H1 (cell line): ENCODE results near the gene MANSC1. TPM values are rescaled to one million over a fixed set of nuclear protein-coding genes. Genes with fewer than 3 reads are reported as not detected.

ENCODE experiments used
- CTCF ChIA-PET: fragments of 300-600 bp; sonication (Branson Sonifier 250); formaldehyde crosslinking; loops from one replicate; lab custom pipeline; 2021; ENCODE audit not compliant: partially characterized antibody; lab: Charles Lee
- POLR2A ChIA-PET: fragments of 300-600 bp; sonication (Branson Sonifier 250); formaldehyde crosslinking; loops from one replicate; lab custom pipeline; 2021; ENCODE audit warnings: inconsistent platforms; ENCODE audit not compliant: partially characterized antibody; lab: Charles Lee
- DNase-seq, 2 experiments: peaks; one replicate each; pipeline versions ENCODE4 v3.0.0 to v3.0.0-alpha.2; 2010 to 2022; ENCODE audit warnings: low spot score in 2 of 2, low read depth in 1 of 2, mixed read lengths in 1 of 2
- FAIRE-seq: peaks from 2 replicates; lab custom pipeline; 2011; peaks lifted over from hg19 to GRCh38; lab: Jason Lieb, UNC
- H2AFZ ChIP-seq: 2 replicates; pipeline ENCODE4 v1.8.1; 2012; ENCODE audit warnings: low read length, inconsistent platforms
- H2AK5ac ChIP-seq: 2 replicates; pipeline ENCODE4 v1.6.1; 2013; ENCODE audit warnings: low read depth, low read length
- H2BK120ac ChIP-seq: replicated peaks from 2 replicates; pipeline ENCODE3; 2013; ENCODE audit warnings: low read depth, low read length, inconsistent platforms
- H2BK12ac ChIP-seq: 2 replicates; pipeline ENCODE4 v1.6.1; 2013; ENCODE audit warnings: low read depth, low read length
- H2BK15ac ChIP-seq: 2 replicates; pipeline ENCODE4 v1.6.1; 2013; ENCODE audit warnings: low read length
- H2BK20ac ChIP-seq: 2 replicates; pipeline ENCODE4 v1.6.1; 2013; ENCODE audit warnings: low read length
- H2BK5ac ChIP-seq: 2 replicates; pipeline ENCODE4 v1.6.1; 2013; ENCODE audit warnings: low read depth, low read length
- H3K14ac ChIP-seq: 2 replicates; pipeline ENCODE4 v1.6.1; 2013; ENCODE audit warnings: inconsistent platforms; ENCODE audit not compliant: insufficient read length
- H3K18ac ChIP-seq: 2 replicates; pipeline ENCODE4 v1.6.1; 2013; ENCODE audit warnings: low read length; ENCODE audit errors: extremely low read depth
- H3K23ac ChIP-seq: 2 replicates; pipeline ENCODE4 v1.6.1; 2013; ENCODE audit warnings: inconsistent platforms; ENCODE audit not compliant: insufficient read length
- H3K23me2 ChIP-seq: 2 replicates; pipeline ENCODE4 v1.6.1; 2013; ENCODE audit warnings: low read depth, low read length
- H3K27ac ChIP-seq: 2 replicates; pipeline ENCODE4 v1.6.1; 2011; ENCODE audit warnings: low read depth, low read length, inconsistent platforms
- H3K27me3 ChIP-seq, 4 experiments: replicated peaks in 1 of 4; 1 replicate in 1 of 4; 2 replicates in 3 of 4; pipeline versions ENCODE4 v1.6.1 to v1.8.1; 2011 to 2013; ENCODE audit warnings: low read length in 3 of 4, mild to moderate bottlenecking in 3 of 4, inconsistent platforms in 2 of 4, mixed read lengths in 2 of 4, moderate library complexity in 1 of 4; ENCODE audit not compliant: control insufficient read depth in 3 of 4, insufficient read depth in 3 of 4; ENCODE audit errors: extremely low read depth in 1 of 4
- H3K36me3 ChIP-seq, 4 experiments: 2 replicates each; pipeline versions ENCODE4 v1.6.1 to v1.8.1; 2011 to 2013; ENCODE audit warnings: mild to moderate bottlenecking in 4 of 4, low read length in 3 of 4, moderate library complexity in 2 of 4, control low read depth in 1 of 4, inconsistent platforms in 1 of 4; ENCODE audit not compliant: insufficient read depth in 4 of 4, control insufficient read depth in 2 of 4
- H3K4ac ChIP-seq: replicated peaks from 2 replicates; pipeline ENCODE3; 2013; ENCODE audit warnings: low read length, low read depth, mixed read lengths, inconsistent platforms; ENCODE audit not compliant: insufficient read length
- H3K4me1 ChIP-seq, 4 experiments: replicated peaks in 1 of 4; 1 replicate in 1 of 4; 2 replicates in 3 of 4; pipeline versions ENCODE4 v1.6.1 to v1.8.1; 2011 to 2013; ENCODE audit warnings: low read length in 3 of 4, inconsistent platforms in 2 of 4, mixed read lengths in 1 of 4; ENCODE audit not compliant: insufficient read depth in 4 of 4, control insufficient read depth in 3 of 4
- H3K4me2 ChIP-seq, 2 experiments: 2 replicates each; pipeline versions ENCODE4 v1.6.1 to v1.8.1; 2011 to 2013; ENCODE audit warnings: low read depth in 2 of 2, low read length in 2 of 2, control low read depth in 1 of 2, inconsistent platforms in 1 of 2, mild to moderate bottlenecking in 1 of 2; ENCODE audit not compliant: insufficient read depth in 1 of 2
- H3K4me3 ChIP-seq, 4 experiments: fragments of 200-600, 300-600 bp in 1 of 4; sonication (generic), shearing (Covaris generic), sonication (Bioruptor Twin) in 1 of 4; 2 replicates each; pipeline versions ENCODE4 v1.5.1 to v1.8.1; 2011 to 2016; ENCODE audit warnings: low read length in 4 of 4, low read depth in 3 of 4, control low read depth in 2 of 4, inconsistent platforms in 2 of 4, mild to moderate bottlenecking in 2 of 4, mixed read lengths in 1 of 4, moderate library complexity in 1 of 4; ENCODE audit not compliant: insufficient read depth in 2 of 4; ENCODE audit errors: extremely low read depth in 1 of 4
- H3K56ac ChIP-seq: replicated peaks from 2 replicates; pipeline ENCODE3; 2013; ENCODE audit warnings: low read depth, mild to moderate bottlenecking, mixed read lengths, low read length, inconsistent platforms; ENCODE audit not compliant: insufficient read length
- H3K79me1 ChIP-seq: 2 replicates; pipeline ENCODE4 v1.6.1; 2013; ENCODE audit warnings: low read depth, low read length, control low read depth
- H3K79me2 ChIP-seq, 2 experiments: 2 replicates each; pipeline versions ENCODE4 v1.6.1 to v1.8.1; 2012 to 2013; ENCODE audit warnings: low read length in 2 of 2, mild to moderate bottlenecking in 2 of 2, inconsistent platforms in 1 of 2; ENCODE audit not compliant: insufficient read depth in 2 of 2, control insufficient read depth in 1 of 2
- H3K9ac ChIP-seq, 4 experiments: replicated peaks in 1 of 4; 1 replicate in 1 of 4; 2 replicates in 3 of 4; pipeline versions ENCODE4 v1.6.1 to v1.8.1; 2011 to 2013; ENCODE audit warnings: low read depth in 3 of 4, low read length in 3 of 4, control low read depth in 2 of 4, mild to moderate bottlenecking in 2 of 4, moderate library complexity in 2 of 4, inconsistent platforms in 1 of 4; ENCODE audit errors: extremely low read depth in 1 of 4
- H3K9me3 ChIP-seq, 2 experiments: 2 replicates each; pipeline versions ENCODE4 v1.6.1 to v1.8.1; 2012 to 2013; ENCODE audit warnings: mild to moderate bottlenecking in 2 of 2, moderate library complexity in 2 of 2, control low read depth in 1 of 2, inconsistent platforms in 1 of 2, low read depth in 1 of 2, low read length in 1 of 2, mixed read lengths in 1 of 2; ENCODE audit not compliant: insufficient read depth in 2 of 2
- H4K20me1 ChIP-seq, 2 experiments: replicated peaks in 1 of 2; 2 replicates each; pipeline versions ENCODE3 to v1.8.1; 2011 to 2013; ENCODE audit warnings: inconsistent platforms in 2 of 2, low read length in 2 of 2, mild to moderate bottlenecking in 1 of 2; ENCODE audit not compliant: insufficient read depth in 2 of 2, control insufficient read depth in 1 of 2
- H4K5ac ChIP-seq: 2 replicates; pipeline ENCODE4 v1.6.1; 2013; ENCODE audit warnings: low read length, low read depth, mixed read lengths, inconsistent platforms; ENCODE audit not compliant: insufficient read length
- H4K8ac ChIP-seq: 2 replicates; pipeline ENCODE4 v1.8.0; 2013; ENCODE audit warnings: mild to moderate bottlenecking, moderate library complexity, low read length, inconsistent platforms; ENCODE audit not compliant: insufficient read depth; ENCODE audit errors: extremely low read depth
- H4K91ac ChIP-seq: replicated peaks from 2 replicates; pipeline ENCODE3; 2013; ENCODE audit warnings: low read length, mixed read lengths, inconsistent platforms; ENCODE audit not compliant: insufficient read length
- BRCA1 ChIP-seq: IDR thresholded peaks from 2 replicates; pipeline ENCODE4 v1.6.1; 2012; ENCODE audit warnings: low read depth, low read length, improper control_type of control experiment
- CBX5 ChIP-seq: fragments of 300-800, 300-1000 bp; sonication (generic); IDR thresholded peaks from 2 replicates; pipeline ENCODE4 v1.7.1; 2016; ENCODE audit warnings: antibody characterized with exemption, low read length, low read depth
- SIN3A ChIP-seq, 2 experiments: IDR thresholded peaks in 1 of 2; conservative IDR thresholded peaks in 1 of 2; 2 replicates each; pipeline ENCODE4 v1.6.1; 2011 to 2012; ENCODE audit warnings: low read length in 2 of 2, improper control_type of control experiment in 1 of 2, low read depth in 1 of 2, mild to moderate bottlenecking in 1 of 2
- TEAD4 ChIP-seq: IDR thresholded peaks from 2 replicates; pipeline ENCODE4 v1.6.1; 2012; ENCODE audit warnings: low read depth, low read length, inconsistent platforms, mixed read lengths
- WGBS, 2 experiments: shearing (Covaris generic) in 1 of 2; methylation state at CpG; one replicate each; pipeline versions ENCODE4 v1.1.6 to v1.1.7; 2013 to 2015; ENCODE audit warnings: low lambda C conversion rate in 2 of 2, mixed read lengths in 2 of 2, inconsistent platforms in 1 of 2, low coverage in 1 of 2, missing lambda C conversion rate in 1 of 2; ENCODE audit not compliant: insufficient replicate concordance in 2 of 2, insufficient coverage in 1 of 2, insufficient read length in 1 of 2; ENCODE audit errors: extremely low coverage in 1 of 2, missing lambda C conversion rate in 1 of 2; 5-methylcytosine and 5-hydroxymethylcytosine counted together
- polyA plus RNA-seq, 7 experiments: library from polyadenylated mRNA; depleted of rRNA in 3 of 7; stranded (reverse) in 5 of 7; unstranded in 2 of 7; fragments of >200 nt in 5 of 7; fragments of 200-250 nt in 2 of 7; gene quantifications; 1 replicate in 5 of 7; 2 replicates in 1 of 7; 4 replicates in 1 of 7; pipeline versions ENCODE4 v1.2.1 to v1.2.3, GENCODE V29; 2011 to 2013; ENCODE audit warnings: missing spikeins in 2 of 7, mixed read lengths in 2 of 7
- total RNA-seq: library from RNA; stranded (reverse); fragmentation: NEBNext Ultra II Directional; extraction: Animal tissue kit (Norgen Biotek cat#: 25700); gene quantifications from 2 replicates; pipeline ENCODE4 v1.2.1, GENCODE V29; 2021

The MANSC1 gene
- total and polyA plus RNA-seq, 2 of the 8 experiments (the other 6 are each of a cell fraction or from before 2014, with no cell fraction given), result 2.0 to 8.9 TPM

DNA sequence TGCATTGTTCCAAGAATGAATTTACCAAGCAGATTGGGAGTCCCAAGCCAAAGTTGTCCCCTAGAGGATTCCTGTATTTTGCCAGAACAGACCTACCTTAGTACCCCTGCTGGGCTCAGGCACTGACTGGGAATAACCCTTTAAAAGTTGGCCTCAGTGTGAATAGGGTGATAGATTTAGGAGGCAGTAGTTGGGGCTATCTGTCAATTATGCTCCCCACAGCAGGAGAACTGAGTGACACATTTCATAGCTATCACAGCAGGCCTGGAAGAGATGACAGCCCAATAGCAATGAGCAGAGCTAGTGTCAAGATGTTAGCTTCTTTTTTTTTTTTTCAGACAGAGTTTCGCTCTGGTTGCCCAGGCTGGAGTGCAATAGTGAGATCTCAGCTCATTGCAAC is 68.9 kb downstream of the MANSC1 start:
- no peak overlapping the region for H2AK5ac ChIP-seq
- H3K18ac ChIP-seq, result no peak overlapping the region
- H3K4ac ChIP-seq, result no peak overlapping the region
- WGBS, 2 experiments, result 80% methylated on average over 1 of the region's 1 CpG; no CpG with 5 or more reads in 1 of the 2 experiments
- H3K79me1 ChIP-seq, result no peaks in the 10 kb centered on the region
- H3K14ac ChIP-seq, result no peak overlapping the region
- no peaks in the 10 kb centered on the region for H4K20me1 ChIP-seq
- H4K5ac ChIP-seq, result no peak overlapping the region
- H3K9ac ChIP-seq, result no peak overlapping the region
- H3K23ac ChIP-seq, result no peak overlapping the region
- H3K79me2 ChIP-seq, result no peaks in the 10 kb centered on the region
- no peaks in the 10 kb centered on the region for H3K23me2 ChIP-seq
- H2BK120ac ChIP-seq, result no peak overlapping the region
- H3K56ac ChIP-seq, result no peak overlapping the region
- no peak overlapping the region for H4K91ac ChIP-seq
- H2AFZ ChIP-seq, result no peak overlapping the region
- no peak overlapping the region for H2BK15ac ChIP-seq
- no peaks in the 10 kb centered on the region for H3K36me3 ChIP-seq
- H2BK12ac ChIP-seq, result no peak overlapping the region
- peaks cover 0 to 23% (median 10%) of the 10 kb centered on the region in 4 experiments; a peak in 5 of 7 replicates for H3K4me1 ChIP-seq
- H3K27ac ChIP-seq, result no peak overlapping the region
- no peak for FAIRE-seq
- H3K27me3 ChIP-seq, result no peaks in the 10 kb centered on the region
- H3K4me2 ChIP-seq, result no peak overlapping the region
- CTCF ChIA-PET, result interaction anchor here (0.8 kb wide), 1 partner anchor 46 kb away, joined by 3 read pairs; no protein-coding TSS in a partner anchor
- no peak overlapping the region for H2BK20ac ChIP-seq
- H3K9me3 ChIP-seq, result no peaks in the 10 kb centered on the region
- no peak for DNase-seq
- no peak overlapping the region for H3K4me3 ChIP-seq
- no peak overlapping the region for H4K8ac ChIP-seq
- no peak overlapping the region for H2BK5ac ChIP-seq
- POLR2A ChIA-PET, result interaction anchor here (0.5 to 0.9 kb wide), 2 partner anchors 14 to 223 kb away, joined by 3 to 5 read pairs; partner anchors contain the start of gene LRP6
- TF ChIP-seq SIN3A (conservative IDR thresholded peaks at IDR 0.05 in 1 of 2, IDR thresholded peaks at IDR 0.05 in 1 of 2; ENCODE audit: low read depth in 1 of 2, low read length in 2 of 2) (no peak), TEAD4 (no peak), BRCA1 (no peak), CBX5 (no peak)
